GM18951 (cell line): Measurements from ENCODE around the gene TRIM31.

ENCODE experiments used
- POLR2A ChIP-seq: IDR thresholded peaks from 4 replicates; pipeline ENCODE4 v1.6.1; 2011; ENCODE audit warnings: mild to moderate bottlenecking; ENCODE audit not compliant: insufficient read length, insufficient read depth; ENCODE audit errors: extremely low read depth
- in situ Hi-C: fragments of 300-500 bp; cut with MboI; formaldehyde crosslinking; loops from one replicate; pipeline ENCODE4 v1.12.0; 2022; ENCODE audit warnings: low sequenced_read_pairs, mixed read lengths, inconsistent platforms; ENCODE audit not compliant: unreplicated experiment

The TRIM31 gene

DNA sequence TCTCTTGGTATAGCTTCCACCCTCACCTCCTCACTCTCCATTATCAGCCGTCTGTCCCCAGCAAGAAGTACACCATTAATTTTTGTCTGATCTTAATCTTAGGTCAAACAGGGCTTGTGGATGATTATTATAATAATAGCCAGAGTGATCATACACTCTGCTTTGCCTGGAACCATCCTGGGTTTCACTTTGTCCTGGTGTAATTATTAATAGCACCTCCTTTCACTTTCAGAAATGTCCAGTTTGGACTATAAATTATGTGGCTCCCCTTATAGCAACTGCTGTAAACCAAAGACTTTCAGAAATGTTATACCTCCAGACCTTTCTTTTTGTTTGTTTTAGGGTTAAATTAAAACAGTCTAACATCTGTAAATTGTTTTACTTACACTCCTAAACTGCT lies 951 bp upstream of the TRIM31 start:
- no peak for TF ChIP-seq POLR2A
- in situ Hi-C loops, result no loop called here

DNA sequence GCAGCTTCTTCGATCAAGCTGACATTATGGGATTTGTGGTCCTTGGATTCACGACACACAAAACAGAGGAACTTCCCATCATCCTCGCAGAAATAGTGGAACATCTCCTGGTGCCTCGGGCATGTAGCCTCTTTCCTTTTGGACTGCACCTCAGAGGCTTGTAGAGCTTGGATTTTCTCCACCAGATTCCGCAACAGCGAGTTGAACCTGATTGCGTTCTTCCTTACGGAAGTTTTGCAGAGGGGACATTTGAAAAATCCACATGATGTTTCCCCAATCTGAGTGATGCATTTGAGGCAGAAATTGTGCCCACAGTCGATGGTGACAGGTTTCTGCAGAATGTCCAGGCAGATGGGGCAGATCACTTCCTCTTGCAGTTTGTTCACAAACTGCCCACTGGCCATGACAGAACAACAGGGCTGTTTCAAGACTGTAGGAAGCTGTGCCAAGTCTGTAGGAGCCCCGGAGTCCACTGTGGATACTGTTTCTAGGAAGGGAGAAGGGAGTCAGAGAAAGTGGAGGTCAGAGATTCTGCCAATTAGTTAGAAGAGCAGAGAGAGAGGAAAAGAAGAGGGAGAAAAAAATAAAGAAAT lies 392 bp downstream of the TRIM31 start:
- in situ Hi-C loops, result no loop called here
- TF ChIP-seq POLR2A, result no peak

GRCh38 chr6:30111266-30111856 lies 1.5 kb downstream of the TRIM31 start:
- no peak for TF ChIP-seq POLR2A

GRCh38 chr6:30104661-30105060 lies 8.2 kb downstream of the TRIM31 start:
- TF ChIP-seq POLR2A, result no peak

More at GRCh38 chr6:30111266-30111856, 1.5 kb downstream of the TRIM31 start:
- in situ Hi-C loops, result no loop called here

GRCh38 chr6:30103872-30104179 lies 9.1 kb downstream of the TRIM31 start:
- in situ Hi-C loops, result no loop called here
- no peak for TF ChIP-seq POLR2A

More at GRCh38 chr6:30104661-30105060, 8.2 kb downstream of the TRIM31 start:
- in situ Hi-C loops, result no loop called here

- TF ChIP-seq POLR2A, result no peak
- in situ Hi-C loops, result no loop called here
Measured at GRCh38 chr6:30102970-30103871, 9.7 kb downstream of the TRIM31 start.

DNA sequence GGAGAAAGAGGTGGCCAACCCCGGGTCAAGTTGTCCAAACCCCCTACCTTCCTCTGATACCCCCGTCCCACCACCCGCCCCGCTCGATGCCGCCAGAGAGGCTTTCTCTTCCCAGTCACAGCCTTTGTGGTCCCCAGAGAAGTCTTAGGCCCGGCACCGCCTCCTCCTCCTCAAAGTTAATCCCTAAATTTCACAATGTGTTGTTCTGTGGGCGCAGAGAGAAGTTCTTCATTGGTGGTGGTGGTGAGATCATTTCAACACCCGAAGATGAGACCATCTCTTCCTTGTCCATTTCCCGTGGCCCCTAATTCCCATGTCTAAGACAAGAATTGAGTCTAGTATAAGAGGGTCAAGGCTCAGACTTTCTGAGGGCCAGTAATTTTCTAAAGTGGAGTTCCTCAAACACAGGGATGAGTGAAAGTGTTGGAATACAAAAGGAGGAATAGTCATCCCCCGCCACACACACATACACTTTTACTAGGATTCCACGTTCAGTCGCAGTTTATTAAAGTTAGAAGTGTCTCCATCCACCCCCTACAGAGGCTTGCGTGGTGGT lies 10.4 kb downstream of the TRIM31 start:
- in situ Hi-C loops, result no loop called here
- TF ChIP-seq POLR2A, result no peak

- in situ Hi-C loops, result no loop called here
- peak; percentile 26 for TF ChIP-seq POLR2A
Measured at GRCh38 chr6:30101444-30102413, 11.2 kb downstream of the TRIM31 start.

GRCh38 chr6:30100585-30101443 lies 12.1 kb downstream of the TRIM31 start:
- in situ Hi-C loops, result no loop called here
- TF ChIP-seq POLR2A, result no peak

GRCh38 chr6:30100154-30100553 lies 12.7 kb downstream of the TRIM31 start:
- TF ChIP-seq POLR2A, result no peak
- in situ Hi-C loops, result no loop called here

- in situ Hi-C loops, result no loop called here
Measured at GRCh38 chr6:30097902-30098768, 14.8 kb downstream of the TRIM31 start.

More at GRCh38 chr6:30097902-30098768, 14.8 kb downstream of the TRIM31 start:
- TF ChIP-seq POLR2A, result no peak
